Activated CD8-positive, alpha-beta memory T cell treated with anti-CD3 and anti-CD28 coated beads, Interleukin-2, amount 50 U/mL, for 48 hours (primary cell): ENCODE results near the gene NTN1.

Source experiments
- DNase-seq: peaks from one replicate; pipeline ENCODE4 v3.0.0-alpha.2; 2020

NTN1 gene

GRCh38 chr17:9200699-9201359 lies 179.5 kb downstream of the NTN1 start:
- DNase-seq, result no peak

GRCh38 chr17:9202532-9202931 lies 181.2 kb downstream of the NTN1 start:
- no peak for DNase-seq

DNA sequence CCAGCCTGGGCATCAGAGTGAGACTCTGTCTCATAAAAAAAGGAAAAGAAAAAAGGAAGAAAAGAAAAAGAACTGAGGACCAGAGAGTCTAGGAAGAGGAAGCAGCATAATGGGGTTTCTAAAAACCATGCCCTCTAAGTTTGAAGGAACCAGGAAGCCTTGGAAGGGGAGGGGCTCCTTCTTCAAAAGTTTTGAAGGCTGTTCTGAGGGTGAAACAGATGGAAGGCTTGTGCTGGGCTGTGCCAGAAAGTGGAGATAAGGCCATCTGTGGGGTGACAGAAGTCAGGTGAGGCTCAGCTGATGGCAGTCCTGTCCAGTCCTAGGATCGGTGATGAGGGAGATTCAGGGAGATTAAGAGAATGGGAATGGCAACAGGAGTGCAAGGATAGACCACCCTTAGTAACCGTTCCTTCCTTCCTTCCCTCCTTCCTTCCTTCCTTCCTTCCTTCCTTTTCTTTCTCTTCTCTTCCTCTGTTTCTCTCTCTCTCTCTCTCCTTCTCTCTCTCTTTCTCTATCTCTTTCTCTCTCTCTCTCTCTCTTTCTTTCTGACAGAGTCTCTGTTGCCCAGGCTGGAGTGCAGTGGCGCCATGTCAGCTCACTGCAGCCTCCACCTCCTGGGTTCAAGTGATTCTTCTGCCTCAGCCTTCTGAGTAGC lies 182.6 kb downstream of the NTN1 start:
- no peak for DNase-seq

DNA sequence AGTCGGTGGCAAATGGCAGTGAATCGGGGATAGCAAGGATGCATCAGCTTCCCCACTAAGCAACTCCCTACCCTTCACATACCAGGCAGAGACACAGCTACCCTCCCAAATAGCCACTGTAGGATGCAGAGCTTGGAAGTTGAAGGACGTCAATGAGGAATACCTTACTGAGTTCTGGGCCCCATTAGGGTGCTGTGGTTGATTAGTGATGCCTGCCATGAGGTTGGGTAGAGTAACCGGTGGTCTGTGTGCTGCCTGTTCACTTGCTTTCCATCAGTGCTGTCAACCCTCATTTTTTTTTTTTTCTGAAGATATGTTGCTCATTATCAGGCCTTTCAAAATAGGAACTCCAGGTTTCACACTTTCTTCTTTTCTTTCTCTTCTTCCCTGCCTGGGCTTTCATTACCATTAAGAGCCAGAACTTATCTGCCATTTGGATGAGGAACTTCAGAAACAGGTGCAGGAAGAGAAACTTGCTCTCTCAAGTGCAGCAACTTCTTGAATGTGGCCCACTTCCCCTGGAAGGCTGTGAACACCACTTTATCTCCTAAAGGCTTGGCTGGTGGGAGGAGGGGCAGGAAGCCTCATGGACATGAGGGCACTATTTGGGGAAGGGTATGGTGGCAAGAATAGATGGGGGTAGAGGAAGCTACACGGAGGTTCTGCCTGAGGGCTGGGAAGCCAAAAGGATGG lies 183.5 kb downstream of the NTN1 start:
- no peak for DNase-seq

GRCh38 chr17:9205520-9206409 lies 184.5 kb downstream of the NTN1 start:
- no peak for DNase-seq

- DNase-seq, result no peak
Measured at GRCh38 chr17:9206410-9206703, 185.0 kb downstream of the NTN1 start.

DNA sequence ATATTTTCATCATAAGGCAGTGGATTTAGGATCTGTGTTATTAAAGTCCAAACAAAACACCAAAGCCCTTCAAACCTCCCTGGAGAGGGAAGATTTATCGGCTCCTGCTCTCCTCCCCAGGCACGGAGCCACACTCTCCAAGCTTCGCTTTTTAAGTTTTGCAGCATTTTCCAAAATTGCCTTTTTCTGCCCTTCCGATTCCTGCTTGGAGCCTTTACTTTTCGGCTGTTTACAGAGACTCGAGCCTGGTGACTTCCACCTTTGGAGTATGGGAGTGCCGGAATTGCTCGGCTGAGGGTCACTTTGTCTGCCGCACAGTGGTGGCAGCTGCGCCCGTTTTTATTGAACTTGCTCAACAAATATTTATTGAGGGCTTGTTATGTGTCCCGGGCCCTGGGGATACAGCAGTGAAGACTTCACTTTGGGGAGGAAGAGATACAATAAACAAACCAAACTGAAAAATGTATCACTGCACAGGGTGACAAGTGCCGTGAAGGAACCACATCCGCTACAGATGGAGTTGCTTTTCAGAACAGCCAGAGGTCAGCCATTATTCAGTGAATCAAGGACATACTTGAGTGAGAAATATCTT lies 185.5 kb downstream of the NTN1 start:
- no peak for DNase-seq

GRCh38 chr17:9208381-9209105 lies 187.2 kb downstream of the NTN1 start:
- DNase-seq, result no peak

DNA sequence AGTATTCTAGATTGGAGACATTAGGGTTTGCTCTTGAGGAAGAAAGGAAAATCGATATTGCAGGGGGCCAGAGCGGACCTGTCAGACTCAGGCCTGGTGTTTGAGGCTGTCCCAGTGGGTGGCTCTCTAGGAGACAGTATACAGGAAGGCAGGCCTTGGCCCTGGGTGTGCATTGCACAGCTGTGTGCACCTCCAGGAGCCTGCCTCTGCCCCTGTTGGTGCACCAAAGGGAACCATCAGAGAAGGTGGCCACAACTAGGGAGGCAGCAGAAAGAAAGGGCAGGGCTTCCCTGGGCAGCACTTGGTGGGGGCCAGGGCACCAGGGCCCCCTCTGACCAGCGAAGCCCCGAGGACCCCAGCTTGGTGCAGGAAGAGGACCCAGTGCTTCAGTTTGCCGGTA lies 188.0 kb downstream of the NTN1 start:
- DNase-seq, result no peak

- no peak for DNase-seq
Measured at GRCh38 chr17:9209781-9210370, 188.6 kb downstream of the NTN1 start.

DNA sequence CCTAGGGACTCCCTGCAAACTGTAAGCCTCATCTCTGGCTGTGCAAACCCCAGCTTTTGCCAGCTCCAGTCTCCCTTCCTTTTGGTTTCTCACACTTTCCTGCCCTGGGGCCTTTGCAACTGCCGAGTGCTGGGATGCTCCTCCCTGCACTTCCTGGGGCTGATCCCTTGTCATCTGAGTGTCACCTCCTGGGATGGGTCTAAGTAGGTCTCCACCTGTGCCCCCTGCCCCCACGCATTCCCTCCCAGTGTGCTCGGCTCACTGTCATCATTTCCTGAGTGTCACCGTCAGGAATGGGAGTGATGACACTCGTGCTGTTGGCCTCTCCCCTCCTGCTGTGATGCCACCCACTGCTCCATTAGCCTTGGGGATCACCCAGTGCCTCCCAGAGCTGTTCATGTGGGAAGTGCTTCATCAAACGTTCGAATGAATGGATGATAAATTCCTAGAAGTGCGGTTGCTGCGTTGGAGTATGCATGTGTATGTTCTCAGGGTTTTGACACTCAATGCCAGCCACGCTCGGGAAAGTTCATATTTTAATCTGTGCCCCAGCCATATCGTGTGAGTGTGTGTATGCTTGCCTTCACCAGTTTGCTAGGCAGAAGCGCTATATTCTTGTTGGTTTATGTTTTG lies 189.9 kb downstream of the NTN1 start:
- DNase-seq, result no peak

- DNase-seq, result no peak
Measured at GRCh38 chr17:9212376-9213302, 191.3 kb downstream of the NTN1 start.

DNA sequence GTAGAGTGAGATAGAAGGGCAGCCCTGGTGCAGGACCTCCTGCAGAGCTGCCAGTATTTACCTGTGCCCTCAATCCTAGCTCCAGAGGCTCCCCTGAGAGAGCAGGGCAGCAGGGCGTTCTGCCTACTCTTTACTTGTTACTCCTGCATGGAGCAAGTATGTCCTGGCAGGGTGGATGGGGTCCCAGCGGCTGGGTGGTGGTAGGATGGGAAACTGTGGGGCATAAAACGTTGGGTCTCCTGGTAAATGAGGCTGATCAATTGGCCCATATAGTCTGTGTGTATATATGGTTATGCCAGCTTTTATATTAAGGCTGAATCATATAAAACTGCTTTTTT lies 192.0 kb downstream of the NTN1 start:
- DNase-seq, result no peak

GRCh38 chr17:9215465-9215864 lies 194.2 kb downstream of the NTN1 start:
- DNase-seq, result no peak

- no peak for DNase-seq
Measured at GRCh38 chr17:9217151-9218056, 196.1 kb downstream of the NTN1 start.

DNA sequence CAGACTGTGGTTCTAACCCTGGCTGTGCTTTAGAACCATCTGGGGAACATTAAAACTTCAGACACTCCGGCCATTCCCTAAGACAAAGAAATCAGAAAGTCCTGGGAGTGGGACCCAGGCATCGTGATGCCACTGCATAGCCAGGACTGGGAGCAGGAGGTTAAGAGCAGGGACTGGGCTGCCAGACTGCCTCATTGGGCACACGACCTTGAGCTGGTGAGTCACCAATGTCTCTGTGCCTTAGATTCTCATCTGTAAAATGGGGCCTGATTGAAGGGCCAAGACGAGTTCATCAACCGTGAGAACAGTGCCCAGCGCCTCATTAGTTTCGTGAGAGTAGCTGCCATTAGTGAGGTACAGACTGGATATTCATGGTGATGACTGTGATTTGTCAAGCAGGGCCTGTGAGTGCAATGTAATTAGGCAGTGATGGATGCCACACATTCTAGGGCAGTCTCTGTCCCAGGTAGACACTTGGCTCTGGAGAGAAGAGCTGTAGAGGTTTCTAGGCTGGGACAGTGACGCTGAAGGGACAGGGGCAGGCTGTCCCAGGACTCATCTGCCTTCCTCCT lies 196.8 kb downstream of the NTN1 start:
- DNase-seq, result no peak

- no peak for DNase-seq
Measured at GRCh38 chr17:9218911-9219310, 197.6 kb downstream of the NTN1 start.

- no peak for DNase-seq
Measured at GRCh38 chr17:9219631-9220397, 198.5 kb downstream of the NTN1 start.
